SU-DHL-6 (cell line): ENCODE results near the gene ZP3.
"Not testable (repeated sequence)": the region's sequence is repeated elsewhere in the genome, so short reads cannot be mapped to it uniquely, and the experiment has no call there.

Source experiments
- H2AFZ ChIP-seq: fragments of 200-600 bp; sonication (generic); 2 replicates; pipeline ENCODE4 v1.6.1; 2014; ENCODE audit warnings: low read depth, mild to moderate bottlenecking, moderate library complexity, mixed read lengths, antibody characterized with exemption, low read length; ENCODE audit not compliant: severe bottlenecking
- H3F3A ChIP-seq: fragments of 200-600 bp; shearing (Covaris generic); 2 replicates; pipeline ENCODE4 v1.6.0; 2016; ENCODE audit warnings: antibody characterized with exemption, mild to moderate bottlenecking; ENCODE audit not compliant: insufficient read depth
- H3K27ac ChIP-seq: fragments of 200-600 bp; sonication (generic); 2 replicates; pipeline ENCODE4 v1.5.1; 2016; ENCODE audit warnings: low read depth, mild to moderate bottlenecking, low read length, moderate library complexity, mixed read lengths
- H3K27me3 ChIP-seq: fragments of 200-600 bp; sonication (generic), shearing (Covaris generic); 2 replicates; pipeline ENCODE4 v1.6.0; 2014; ENCODE audit warnings: mild to moderate bottlenecking, low read length
- H3K36me3 ChIP-seq: fragments of 200-600 bp; sonication (generic); 2 replicates; pipeline ENCODE4 v1.6.1; 2014; ENCODE audit warnings: mild to moderate bottlenecking, low read length, mixed read lengths
- H3K4me2 ChIP-seq: fragments of 300-600, 200-600 bp; shearing (Covaris generic), sonication (generic); 2 replicates; pipeline ENCODE4 v1.6.0; 2014; ENCODE audit warnings: low read length, low read depth, mild to moderate bottlenecking; ENCODE audit not compliant: poor library complexity, severe bottlenecking
- H3K4me3 ChIP-seq: fragments of 200-600 bp; sonication (generic); 2 replicates; pipeline ENCODE4 v1.5.1; 2014; ENCODE audit warnings: antibody characterized with exemption, low read length, mild to moderate bottlenecking, mixed read lengths; ENCODE audit not compliant: insufficient read depth, poor library complexity, severe bottlenecking
- H3K79me2 ChIP-seq: fragments of 200-600 bp; sonication (generic); 2 replicates; pipeline ENCODE4 v1.6.1; 2014; ENCODE audit warnings: mild to moderate bottlenecking, low read length, moderate library complexity; ENCODE audit not compliant: insufficient read depth
- H3K9ac ChIP-seq: fragments of 200-600 bp; sonication (generic); 2 replicates; pipeline ENCODE4 v1.7.0; 2014; ENCODE audit warnings: mild to moderate bottlenecking, low read length
- H3K9me2 ChIP-seq: fragments of 200-600 bp; sonication (generic); replicated peaks from 2 replicates; pipeline ENCODE4 v1.6.1; 2014; ENCODE audit warnings: low read length; ENCODE audit not compliant: insufficient read depth
- H3K9me3 ChIP-seq: fragments of 200-600 bp; sonication (generic); 2 replicates; pipeline ENCODE4 v1.6.1; 2014; ENCODE audit warnings: low read length, mixed read lengths; ENCODE audit not compliant: insufficient read depth
- H4K20me1 ChIP-seq: fragments of 200-600 bp; sonication (generic); 2 replicates; pipeline ENCODE4 v1.6.1; 2014; ENCODE audit warnings: low read depth, mild to moderate bottlenecking, antibody characterized with exemption, low read length, moderate library complexity, mixed read lengths
- CTCF ChIP-seq: fragments of 200-600 bp; sonication (generic); IDR thresholded peaks from one replicate; pipeline ENCODE4 v1.5.1; 2017; ENCODE audit warnings: antibody characterized with exemption, mild to moderate bottlenecking, low read length, moderate library complexity; ENCODE audit not compliant: insufficient read depth, poor library complexity, severe bottlenecking
- EZH2phosphoT487 ChIP-seq: fragments of 200-600 bp; sonication (generic), shearing (Covaris generic); conservative IDR thresholded peaks from 2 replicates; pipeline ENCODE4 v1.6.1; 2018; ENCODE audit warnings: mild to moderate bottlenecking, antibody characterized with exemption, low read length, moderate library complexity, mixed read lengths

The ZP3 gene

DNA sequence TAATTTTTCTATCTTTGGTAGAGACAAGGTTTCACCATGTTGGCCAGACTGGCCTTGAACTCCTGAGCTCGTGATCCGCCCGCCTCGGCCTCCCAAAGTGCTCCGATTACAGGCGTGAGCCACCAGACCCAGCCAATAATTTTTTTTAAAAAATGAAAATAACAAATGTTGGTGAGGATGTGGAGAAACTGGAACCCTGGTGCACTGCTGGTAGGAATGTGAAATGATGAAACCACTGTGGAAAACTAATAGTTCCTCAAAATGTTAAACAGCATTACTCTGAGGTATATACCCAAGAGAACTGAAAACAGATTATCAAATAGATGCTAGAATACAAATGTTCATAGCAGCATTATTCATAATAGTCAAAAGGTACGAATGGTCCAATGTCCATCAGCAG is 42.9 kb upstream of the ZP3 start:
- Histone ChIP-seq H3K4me2 (no peak overlapping the region), H3K27ac (no peak overlapping the region), H2AFZ (no peak overlapping the region), H3K36me3 (no peaks in the 10 kb centered on the region), H3K9me3 (no peaks in the 10 kb centered on the region), H3K9ac (no peak overlapping the region), H3K79me2 (no peaks in the 10 kb centered on the region), H3K4me3 (no peak overlapping the region), H4K20me1 (no peaks in the 10 kb centered on the region), H3K9me2 (no peaks in the 10 kb centered on the region), H3K27me3 (no peaks in the 10 kb centered on the region), H3F3A (no peaks in the 10 kb centered on the region)
- TF ChIP-seq EZH2phosphoT487 (no peak), CTCF (no peak)

GRCh38 chr7:76383089-76383944 is 41.4 kb upstream of the ZP3 start:
- H3K9me2 ChIP-seq: no peaks in the 10 kb centered on the region
- no peak overlapping the region for H3K27ac ChIP-seq
- H3K27me3 ChIP-seq: no peaks in the 10 kb centered on the region
- H2AFZ ChIP-seq: no peak overlapping the region
- no peak overlapping the region for H3K9ac ChIP-seq
- H3K36me3 ChIP-seq: no peaks in the 10 kb centered on the region
- no peaks in the 10 kb centered on the region for H3F3A ChIP-seq
- no peak overlapping the region for H3K4me3 ChIP-seq
- no peak overlapping the region for H3K4me2 ChIP-seq
- no peak for TF ChIP-seq CTCF
- TF ChIP-seq EZH2phosphoT487: no peak
- H3K79me2 ChIP-seq: no peaks in the 10 kb centered on the region
- no peaks in the 10 kb centered on the region for H3K9me3 ChIP-seq
- no peaks in the 10 kb centered on the region for H4K20me1 ChIP-seq

DNA sequence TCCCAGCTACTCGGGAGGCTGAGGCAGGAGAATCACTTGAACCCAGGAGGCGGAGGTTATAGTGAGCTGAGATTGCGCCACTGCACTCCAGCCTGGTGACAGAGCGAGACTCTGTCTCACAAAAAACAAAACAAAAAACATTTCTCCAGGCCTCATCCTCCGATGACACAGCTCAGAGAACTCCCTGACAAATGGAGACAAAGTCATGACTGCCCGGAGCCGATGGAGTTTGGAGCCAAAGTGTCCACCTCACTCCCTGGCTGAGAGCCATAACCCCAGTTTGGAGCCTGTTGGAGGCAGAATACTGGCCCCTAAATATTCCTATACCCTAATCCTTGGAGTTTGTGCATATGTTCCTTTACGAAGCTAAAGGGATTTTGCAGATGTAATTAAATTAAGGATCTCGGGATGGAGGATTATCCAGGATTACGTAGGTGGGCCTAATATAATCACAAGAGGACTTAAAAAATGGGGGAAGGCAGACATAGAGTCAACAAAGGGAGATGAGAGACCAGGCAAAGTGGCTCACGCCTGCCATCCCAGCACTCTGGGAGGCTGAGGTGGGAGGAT is 38.0 kb upstream of the ZP3 start:
- Histone ChIP-seq H2AFZ (no peak overlapping the region), H3K79me2 (no peaks in the 10 kb centered on the region), H3K4me3 (no peak overlapping the region), H3K9me3 (no peaks in the 10 kb centered on the region), H3K9me2 (no peaks in the 10 kb centered on the region), H3K4me2 (no peak overlapping the region), H4K20me1 (no peaks in the 10 kb centered on the region), H3K36me3 (no peaks in the 10 kb centered on the region), H3K27ac (no peak overlapping the region), H3K9ac (no peak overlapping the region), H3K27me3 (no peaks in the 10 kb centered on the region), H3F3A (no peaks in the 10 kb centered on the region)
- no peak for TF ChIP-seq EZH2phosphoT487
- no peak for TF ChIP-seq CTCF

GRCh38 chr7:76387789-76388188 is 37.0 kb upstream of the ZP3 start:
- not testable (repeated sequence) for H3K27ac ChIP-seq, H3K9ac ChIP-seq, H4K20me1 ChIP-seq

More at GRCh38 chr7:76387789-76388188, 37.0 kb upstream of the ZP3 start:
- not testable (repeated sequence) for H3K9me3 ChIP-seq, H3K9me2 ChIP-seq, H2AFZ ChIP-seq, H3K4me2 ChIP-seq, H3K27me3 ChIP-seq, H3F3A ChIP-seq, H3K36me3 ChIP-seq, H3K79me2 ChIP-seq, H3K4me3 ChIP-seq
